K562 (cell line): ENCODE data around the gene UNC5C.

Experiments
- CTCF ChIP-seq, 3 experiments: IDR thresholded peaks in 2 of 3; conservative IDR thresholded peaks in 1 of 3; 2 replicates each; pipeline ENCODE4 v1.5.1; 2011 to 2012; ENCODE audit warnings: low read length in 3 of 3, mild to moderate bottlenecking in 3 of 3, control low read depth in 2 of 3, improper control_type of control experiment in 1 of 3, inconsistent platforms in 1 of 3, low read depth in 1 of 3, mixed read lengths in 1 of 3, moderate library complexity in 1 of 3; ENCODE audit not compliant: insufficient read depth in 2 of 3
- ELF4 ChIP-seq: fragments of 450-650 bp; formaldehyde crosslinking; IDR thresholded peaks from 2 replicates; pipeline ENCODE4 v1.4.0; 2022; ENCODE audit warnings: missing genetic modification characterization
- ESRRA ChIP-seq: fragments of 450-650 bp; IDR thresholded peaks from 2 replicates; pipeline ENCODE4 v1.6.1; 2014; ENCODE audit warnings: low read depth, mild to moderate bottlenecking, moderate library complexity, borderline replicate concordance
- EZH2 ChIP-seq: IDR thresholded peaks from 2 replicates; pipeline ENCODE4 v1.6.1; 2012; ENCODE audit warnings: low read depth, mild to moderate bottlenecking, inconsistent platforms, low read length, borderline replicate concordance
- GTF2F1 ChIP-seq: IDR thresholded peaks from 2 replicates; pipeline ENCODE4 v1.6.1; 2011; ENCODE audit warnings: low read depth, low read length, improper control_type of control experiment
- MYC ChIP-seq, 2 experiments: fragments of 250-450 bp in 1 of 2; sonication (Bioruptor Pico) in 1 of 2; IDR thresholded peaks; 2 replicates each; pipeline versions ENCODE4 v1.5.1 to v1.6.1; 2012 to 2021; ENCODE audit warnings: low read depth in 2 of 2, borderline replicate concordance in 1 of 2, improper control_type of control experiment in 1 of 2, low read length in 1 of 2, mild to moderate bottlenecking in 1 of 2, moderate library complexity in 1 of 2
- NR2C1 ChIP-seq, 2 experiments: fragments of 450-650 bp; IDR thresholded peaks; 2 replicates each; pipeline ENCODE4 v1.6.1; 2017; ENCODE audit warnings: mild to moderate bottlenecking in 2 of 2, antibody characterized with exemption in 1 of 2, inconsistent platforms in 1 of 2, missing compliant biosample characterization in 1 of 2, missing genetic modification characterization in 1 of 2
- NR3C1 ChIP-seq: sonication (generic); formaldehyde crosslinking; IDR thresholded peaks from 2 replicates; pipeline ENCODE4 v1.8.1; 2022; ENCODE audit warnings: missing genetic modification reagents
- POLR2A ChIP-seq: fragments of 450-650 bp; conservative IDR thresholded peaks from 2 replicates; pipeline ENCODE4 v1.6.1; 2016
- RFX5 ChIP-seq: IDR thresholded peaks from 2 replicates; pipeline ENCODE4 v1.6.1; 2011; ENCODE audit warnings: low read depth, mild to moderate bottlenecking, improper control_type of control experiment, low read length
- ZNF263 ChIP-seq: sonication (generic); formaldehyde crosslinking; IDR thresholded peaks from 2 replicates; pipeline ENCODE4 v1.8.0; 2022; ENCODE audit warnings: mild to moderate bottlenecking, missing genetic modification reagents, borderline replicate concordance
- ZNF717 ChIP-seq: fragments of 250-450 bp; sonication (Bioruptor Pico); IDR thresholded peaks from 2 replicates; pipeline ENCODE4 v1.5.0; 2021
- TF ChIP-seq, protein P1 (sequence below): sonication (generic); formaldehyde crosslinking; IDR thresholded peaks from 2 replicates; pipeline ENCODE4 v1.8.1; 2023; ENCODE audit warnings: mild to moderate bottlenecking, missing genetic modification reagents, moderate library complexity

DNA sequence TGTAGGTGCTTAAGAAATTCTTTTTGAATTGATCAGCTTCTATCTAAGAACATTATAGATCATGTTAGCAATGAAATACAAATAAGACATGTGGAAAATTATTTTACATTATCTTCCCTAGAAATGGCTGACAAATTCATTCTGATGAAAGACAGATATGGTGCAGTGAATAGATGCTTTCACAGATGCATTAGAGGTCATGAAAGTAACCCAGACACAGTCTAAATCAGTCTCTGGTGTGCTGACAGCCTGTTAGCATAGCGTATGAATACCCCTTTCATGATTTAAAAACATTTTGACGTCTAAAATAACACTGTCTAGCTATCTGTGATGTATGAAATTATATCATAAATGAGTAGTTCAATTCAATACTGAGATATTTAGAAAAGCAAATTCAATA, 180.9 kb downstream of the UNC5C start:
- TF ChIP-seq RFX5: no peak
- TF ChIP-seq NR3C1 (CRISPR knock-in tag): no peak
- TF ChIP-seq EZH2: no peak
- no peak for TF ChIP-seq CTCF (IDR thresholded peaks at IDR 0.05 in 2 of 3, conservative IDR thresholded peaks at IDR 0.05 in 1 of 3; ENCODE audit: insufficient read depth in 2 of 3, low read depth in 1 of 3, low read length in 3 of 3)
- TF ChIP-seq ESRRA: no peak
- TF ChIP-seq POLR2A: no peak
- TF ChIP-seq, protein P1, sequence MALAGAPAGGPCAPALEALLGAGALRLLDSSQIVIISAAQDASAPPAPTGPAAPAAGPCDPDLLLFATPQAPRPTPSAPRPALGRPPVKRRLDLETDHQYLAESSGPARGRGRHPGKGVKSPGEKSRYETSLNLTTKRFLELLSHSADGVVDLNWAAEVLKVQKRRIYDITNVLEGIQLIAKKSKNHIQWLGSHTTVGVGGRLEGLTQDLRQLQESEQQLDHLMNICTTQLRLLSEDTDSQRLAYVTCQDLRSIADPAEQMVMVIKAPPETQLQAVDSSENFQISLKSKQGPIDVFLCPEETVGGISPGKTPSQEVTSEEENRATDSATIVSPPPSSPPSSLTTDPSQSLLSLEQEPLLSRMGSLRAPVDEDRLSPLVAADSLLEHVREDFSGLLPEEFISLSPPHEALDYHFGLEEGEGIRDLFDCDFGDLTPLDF (CRISPR knock-in tag): no peak
- no peak for TF ChIP-seq ELF4 (CRISPR knock-in tag)
- TF ChIP-seq NR2C1 (IDR thresholded peaks at IDR 0.05): no peak
- TF ChIP-seq NR2C1 (tag; IDR thresholded peaks at IDR 0.05): no peak
- no peak for TF ChIP-seq ZNF263
- no peak for TF ChIP-seq MYC (IDR thresholded peaks at IDR 0.05; ENCODE audit: low read depth, low read length)
- no peak for TF ChIP-seq MYC (CRISPR knock-in tag; IDR thresholded peaks at IDR 0.05; ENCODE audit: borderline replicate concordance, low read depth)
- TF ChIP-seq GTF2F1: no peak
- TF ChIP-seq ZNF717 (CRISPR knock-in tag): no peak
